ENCODE results near the gene UNC80.

DNA sequence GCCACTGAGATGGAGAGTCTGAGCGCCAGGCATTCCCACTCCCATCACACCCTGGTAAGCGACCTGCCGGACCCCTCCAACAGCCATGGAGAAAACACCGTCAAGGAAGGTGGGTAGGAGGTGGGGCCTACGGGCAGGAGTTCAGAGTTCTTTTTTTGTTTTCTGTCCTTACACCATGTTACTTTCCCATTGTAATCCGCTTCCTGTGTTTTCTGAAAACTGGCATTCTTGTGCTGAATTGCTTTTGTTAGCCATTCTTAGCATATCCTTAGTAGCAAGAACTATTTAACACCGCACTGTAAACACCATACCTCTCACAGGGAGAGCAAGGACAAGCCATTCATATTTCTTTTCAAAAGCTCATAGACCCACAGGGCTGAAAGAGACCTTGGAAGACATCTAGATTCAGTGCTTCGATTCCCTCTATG, 46.2 kb downstream of the UNC80 start:
- TF ChIP-seq CTCF (IDR thresholded peaks at IDR 0.05; ENCODE audit: insufficient read depth, low read length, poor library complexity, severe bottlenecking) (no peak), EZH2phosphoT487 (conservative IDR thresholded peaks at IDR 0.05; ENCODE audit: low read length) (no peak)

Measured in SU-DHL-6 (cell line).